Measurements from ENCODE around the gene EEF1AKMT3. TPM values are rescaled to one million over a fixed set of nuclear protein-coding genes. Genes with fewer than 3 reads are reported as not detected.

Gene EEF1AKMT3
- total RNA-seq, 1 donor from 2014 or later, result 4.2 TPM

GRCh38 chr12:57750561-57751431 lies 21.6 kb upstream of the EEF1AKMT3 start:
- DNase-seq (ENCODE audit: low read depth), result no peak

GRCh38 chr12:57751432-57751787 lies 21.0 kb upstream of the EEF1AKMT3 start:
- DNase-seq (ENCODE audit: low read depth), result no peak

- DNase-seq (ENCODE audit: low read depth), result peak; percentile 98
Measured at GRCh38 chr12:57751788-57752667, 20.4 kb upstream of the EEF1AKMT3 start, which contains the start of gene CDK4. Gene CDK4, minus strand, starts transcription at chr12:57752310. Its CDS starts 593 bp downstream, at chr12:57751717.

- DNase-seq (ENCODE audit: low read depth), result no peak
Measured at GRCh38 chr12:57752668-57753000, 19.8 kb upstream of the EEF1AKMT3 start.

- no peak for DNase-seq (ENCODE audit: low read depth)
Measured at GRCh38 chr12:57753756-57754337, 18.6 kb upstream of the EEF1AKMT3 start.

- DNase-seq (ENCODE audit: low read depth), result peak; percentile 62
Measured at GRCh38 chr12:57754411-57755193, 17.8 kb upstream of the EEF1AKMT3 start, which contains the start of gene MARCHF9. Gene MARCHF9, plus strand, starts transcription at chr12:57755103. Its CDS starts 426 bp downstream, at chr12:57755529.

- DNase-seq (ENCODE audit: low read depth), result no peak
Measured at GRCh38 chr12:57755194-57755453, 17.3 kb upstream of the EEF1AKMT3 start.

GRCh38 chr12:57755454-57756372 lies 16.7 kb upstream of the EEF1AKMT3 start:
- DNase-seq (ENCODE audit: low read depth), result no peak

- DNase-seq (ENCODE audit: low read depth), result no peak
Measured at GRCh38 chr12:57756406-57757341, 15.7 kb upstream of the EEF1AKMT3 start.

- no peak for DNase-seq (ENCODE audit: low read depth)
Measured at GRCh38 chr12:57757771-57758170, 14.6 kb upstream of the EEF1AKMT3 start.

- DNase-seq (ENCODE audit: low read depth), result no peak
Measured at GRCh38 chr12:57758552-57759359, 13.7 kb upstream of the EEF1AKMT3 start.

GRCh38 chr12:57759360-57759980 lies 12.9 kb upstream of the EEF1AKMT3 start:
- peak; percentile 36 for DNase-seq (ENCODE audit: low read depth)

- DNase-seq (ENCODE audit: low read depth), result no peak
Measured at GRCh38 chr12:57760347-57760982, 11.9 kb upstream of the EEF1AKMT3 start.

- no peak for DNase-seq (ENCODE audit: low read depth)
Measured at GRCh38 chr12:57761391-57761998, 10.9 kb upstream of the EEF1AKMT3 start.

GRCh38 chr12:57762463-57762862 lies 10.0 kb upstream of the EEF1AKMT3 start:
- DNase-seq (ENCODE audit: low read depth), result no peak

- no peak for DNase-seq (ENCODE audit: low read depth)
Measured at GRCh38 chr12:57763881-57764661, 8.3 kb upstream of the EEF1AKMT3 start.

GRCh38 chr12:57764662-57765002 lies 7.8 kb upstream of the EEF1AKMT3 start:
- no peak for DNase-seq (ENCODE audit: low read depth)

Measured in renal cortical epithelial cell (primary cell).